ENCODE data around the gene PRKCI.
"Not testable (repeated sequence)": the region's sequence is repeated elsewhere in the genome, so short reads cannot be mapped to it uniquely, and the experiment has no call there.

- TF ChIP-seq YY1 (IDR thresholded peaks at IDR 0.05; ENCODE audit: insufficient read depth, insufficient read length); SUZ12 (IDR thresholded peaks at IDR 0.05; ENCODE audit: extremely low read depth, insufficient read depth, insufficient read length); ZNF274 (IDR thresholded peaks at IDR 0.05; ENCODE audit: low read depth, low read length): not testable (repeated sequence)
Observed at GRCh38 chr3:170206164-170206762, 16.0 kb upstream of the PRKCI start.

Data from NT2/D1 (cell line).